ENCODE measurements around the gene TBC1D30.

DNA sequence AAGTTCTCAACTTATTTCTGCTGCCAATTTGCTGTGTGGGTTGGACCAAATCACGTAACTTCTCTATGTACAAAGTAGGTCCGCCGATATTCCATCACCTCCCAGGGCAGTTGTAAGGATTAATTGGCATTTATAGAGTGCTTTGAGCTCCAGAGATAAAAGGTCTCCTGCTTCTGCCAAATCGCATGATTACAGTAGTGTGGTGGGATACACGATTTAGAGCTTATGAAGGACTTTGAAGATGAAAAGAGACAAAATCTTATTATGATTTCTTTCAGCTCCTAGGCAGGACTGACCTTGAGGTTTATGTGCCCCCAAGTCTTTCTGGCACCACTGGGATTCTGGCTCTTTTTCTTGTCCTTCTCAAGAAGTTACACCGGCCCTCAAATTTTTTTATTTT is 84.7 kb downstream of the TBC1D30 start:
- TF ChIP-seq, protein P1, sequence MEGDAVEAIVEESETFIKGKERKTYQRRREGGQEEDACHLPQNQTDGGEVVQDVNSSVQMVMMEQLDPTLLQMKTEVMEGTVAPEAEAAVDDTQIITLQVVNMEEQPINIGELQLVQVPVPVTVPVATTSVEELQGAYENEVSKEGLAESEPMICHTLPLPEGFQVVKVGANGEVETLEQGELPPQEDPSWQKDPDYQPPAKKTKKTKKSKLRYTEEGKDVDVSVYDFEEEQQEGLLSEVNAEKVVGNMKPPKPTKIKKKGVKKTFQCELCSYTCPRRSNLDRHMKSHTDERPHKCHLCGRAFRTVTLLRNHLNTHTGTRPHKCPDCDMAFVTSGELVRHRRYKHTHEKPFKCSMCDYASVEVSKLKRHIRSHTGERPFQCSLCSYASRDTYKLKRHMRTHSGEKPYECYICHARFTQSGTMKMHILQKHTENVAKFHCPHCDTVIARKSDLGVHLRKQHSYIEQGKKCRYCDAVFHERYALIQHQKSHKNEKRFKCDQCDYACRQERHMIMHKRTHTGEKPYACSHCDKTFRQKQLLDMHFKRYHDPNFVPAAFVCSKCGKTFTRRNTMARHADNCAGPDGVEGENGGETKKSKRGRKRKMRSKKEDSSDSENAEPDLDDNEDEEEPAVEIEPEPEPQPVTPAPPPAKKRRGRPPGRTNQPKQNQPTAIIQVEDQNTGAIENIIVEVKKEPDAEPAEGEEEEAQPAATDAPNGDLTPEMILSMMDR (IDR thresholded peaks at IDR 0.05), result no peak
- TF ChIP-seq POLR2A (IDR thresholded peaks at IDR 0.05), result no peak

Measured in lower leg skin (tissue), 3 donors.